22Rv1 (cell line): ENCODE data around the gene POGLUT3.

Source experiments
- H3K27ac ChIP-seq: fragments of 450-650 bp; 2 replicates; pipeline ENCODE4 v1.5.1; 2017
- CTCF ChIP-seq: fragments of 450-650 bp; IDR thresholded peaks from 2 replicates; pipeline ENCODE4 v1.5.1; 2017; ENCODE audit warnings: mild to moderate bottlenecking
- ZFX ChIP-seq: fragments of 450-650 bp; IDR thresholded peaks from 2 replicates; pipeline ENCODE4 v1.6.1; 2017; ENCODE audit warnings: antibody characterized with exemption, borderline replicate concordance

The POGLUT3 gene

GRCh38 chr11:108491936-108492335 lies 6.2 kb downstream of the POGLUT3 start:
- TF ChIP-seq ZFX: no peak
- no peak for TF ChIP-seq CTCF
- no peak overlapping the region for H3K27ac ChIP-seq

- TF ChIP-seq ZFX: no peak
- TF ChIP-seq CTCF: no peak
- H3K27ac ChIP-seq: no peak overlapping the region
These were observed 11.4 kb downstream of the POGLUT3 start for GRCh38 chr11:108486828-108487227.

- H3K27ac ChIP-seq: no peak overlapping the region
- TF ChIP-seq ZFX (no peak), CTCF (no peak)
These were observed 11.9 kb downstream of the POGLUT3 start for GRCh38 chr11:108486331-108486730.

- TF ChIP-seq ZFX: no peak
- TF ChIP-seq CTCF: no peak
- no peak overlapping the region for H3K27ac ChIP-seq
These were observed 15.0 kb downstream of the POGLUT3 start for GRCh38 chr11:108483163-108483562.

- H3K27ac ChIP-seq: peak overlapping the region; percentile 80
- TF ChIP-seq CTCF (no peak), ZFX (no peak)
These were observed 23.3 kb downstream of the POGLUT3 start for GRCh38 chr11:108474664-108475463.

- TF ChIP-seq ZFX (no peak), CTCF (no peak)
- no peak overlapping the region for H3K27ac ChIP-seq
These were observed 25.5 kb downstream of the POGLUT3 start for GRCh38 chr11:108472681-108473080.

- no peak for TF ChIP-seq ZFX
- no peak for TF ChIP-seq CTCF
- peak overlapping the region; percentile 97; the same call in 1 of the 2 replicates for H3K27ac ChIP-seq
These were observed 29.7 kb downstream of the POGLUT3 start for GRCh38 chr11:108468478-108468864.
